Ascending aorta (tissue), 2 donors: ENCODE data around the gene GRM6. TPM values are rescaled to one million over a fixed set of nuclear protein-coding genes. Genes with fewer than 3 reads are reported as not detected.

ENCODE experiments used
- DNase-seq, 2 donors: peaks; one replicate each; pipeline ENCODE4 v3.0.0-alpha.2; 2019; ENCODE audit warnings: low spot score in 2 of 2
- H3K27ac ChIP-seq, 2 donors: fragments of 200-600 bp; sonication (generic); one replicate each; pipeline ENCODE4 v1.5.1; 2016 to 2017; ENCODE audit warnings: mild to moderate bottlenecking in 1 of 2
- H3K27me3 ChIP-seq: fragments of 200-600 bp; sonication (generic); one replicate; pipeline ENCODE4 v1.5.1; 2017
- H3K36me3 ChIP-seq, 2 donors: fragments of 200-600 bp; sonication (generic); one replicate each; pipeline ENCODE4 v1.5.1; 2016
- H3K4me1 ChIP-seq, 2 donors: fragments of 200-600 bp; sonication (generic); one replicate each; pipeline ENCODE4 v1.5.1; 2016 to 2017; ENCODE audit warnings: mild to moderate bottlenecking in 1 of 2
- H3K4me3 ChIP-seq, 2 donors: fragments of 200-600 bp; sonication (generic); one replicate each; pipeline ENCODE4 v1.5.1; 2016 to 2017; ENCODE audit warnings: mild to moderate bottlenecking in 1 of 2
- H3K9me3 ChIP-seq, 2 donors: fragments of 200-600 bp; sonication (generic); one replicate each; pipeline ENCODE4 v1.5.1; 2016
- intact Hi-C: fragments of 100-400 bp; cut with DNase I; formaldehyde crosslinking; loops from one replicate; pipeline ENCODE4 v1.15.1; 2023
- total RNA-seq: library from RNA; depleted of rRNA; stranded (reverse); fragments of >200 nt; gene quantifications from one replicate; pipeline ENCODE4 v1.1.0, GENCODE V29; 2016
- TF ChIP-seq, protein P1 (sequence below), 3 experiments: fragments of 200-600 bp in 2 of 3; fragments of 450-650 bp in 1 of 3; sonication (generic) in 2 of 3; IDR thresholded peaks; one replicate each; pipeline ENCODE4 v1.5.1; 2016 to 2019; ENCODE audit warnings: antibody characterized with exemption in 3 of 3, mild to moderate bottlenecking in 1 of 3, moderate library complexity in 1 of 3

Gene GRM6
- total RNA-seq, 1 donor from 2014 or later: not detected

- Histone ChIP-seq H3K4me3 (no peak overlapping the region), H3K27ac (no peak overlapping the region), H3K36me3 (no peaks in the 10 kb centered on the region), H3K9me3 (peaks cover 0 to 6% of the 10 kb centered on the region in 2 donors), H3K4me1 (no peaks in the 10 kb centered on the region), H3K27me3 (no peaks in the 10 kb centered on the region)
- no peak for DNase-seq
- intact Hi-C loops: no loop called here
- TF ChIP-seq, protein P1, sequence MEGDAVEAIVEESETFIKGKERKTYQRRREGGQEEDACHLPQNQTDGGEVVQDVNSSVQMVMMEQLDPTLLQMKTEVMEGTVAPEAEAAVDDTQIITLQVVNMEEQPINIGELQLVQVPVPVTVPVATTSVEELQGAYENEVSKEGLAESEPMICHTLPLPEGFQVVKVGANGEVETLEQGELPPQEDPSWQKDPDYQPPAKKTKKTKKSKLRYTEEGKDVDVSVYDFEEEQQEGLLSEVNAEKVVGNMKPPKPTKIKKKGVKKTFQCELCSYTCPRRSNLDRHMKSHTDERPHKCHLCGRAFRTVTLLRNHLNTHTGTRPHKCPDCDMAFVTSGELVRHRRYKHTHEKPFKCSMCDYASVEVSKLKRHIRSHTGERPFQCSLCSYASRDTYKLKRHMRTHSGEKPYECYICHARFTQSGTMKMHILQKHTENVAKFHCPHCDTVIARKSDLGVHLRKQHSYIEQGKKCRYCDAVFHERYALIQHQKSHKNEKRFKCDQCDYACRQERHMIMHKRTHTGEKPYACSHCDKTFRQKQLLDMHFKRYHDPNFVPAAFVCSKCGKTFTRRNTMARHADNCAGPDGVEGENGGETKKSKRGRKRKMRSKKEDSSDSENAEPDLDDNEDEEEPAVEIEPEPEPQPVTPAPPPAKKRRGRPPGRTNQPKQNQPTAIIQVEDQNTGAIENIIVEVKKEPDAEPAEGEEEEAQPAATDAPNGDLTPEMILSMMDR (IDR thresholded peaks at IDR 0.05): no peak
Measured at GRCh38 chr5:179006564-179006963, 11.4 kb upstream of the GRM6 start.

DNA sequence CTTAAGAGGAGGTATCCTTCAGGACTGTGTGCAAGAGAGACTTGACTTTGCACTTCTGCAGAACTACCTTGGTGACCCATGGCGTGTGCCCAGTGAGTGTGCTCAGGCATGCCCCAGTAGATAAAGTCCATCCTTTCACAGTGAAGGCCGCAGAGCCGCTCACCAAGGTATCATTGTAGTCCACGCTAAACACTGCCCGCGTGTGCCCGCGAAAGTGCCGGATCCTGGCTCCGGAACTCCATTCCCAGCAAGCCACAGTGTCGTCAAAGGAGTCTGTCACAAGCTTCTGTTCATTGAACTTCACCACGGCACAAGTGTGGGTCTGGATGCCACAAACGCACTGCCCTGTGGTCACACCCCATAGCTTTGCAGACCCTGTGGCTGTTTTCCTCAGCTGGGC lies 3.3 kb upstream of the GRM6 start:
- TF ChIP-seq, protein P1 (IDR thresholded peaks at IDR 0.05): no peak
- Histone ChIP-seq H3K4me3 (no peak overlapping the region), H3K9me3 (no peaks in the 10 kb centered on the region), H3K27me3 (no peaks in the 10 kb centered on the region), H3K36me3 (no peaks in the 10 kb centered on the region), H3K4me1 (no peaks in the 10 kb centered on the region), H3K27ac (no peak overlapping the region)
- intact Hi-C loops: no loop called here
- no peak for DNase-seq

DNA sequence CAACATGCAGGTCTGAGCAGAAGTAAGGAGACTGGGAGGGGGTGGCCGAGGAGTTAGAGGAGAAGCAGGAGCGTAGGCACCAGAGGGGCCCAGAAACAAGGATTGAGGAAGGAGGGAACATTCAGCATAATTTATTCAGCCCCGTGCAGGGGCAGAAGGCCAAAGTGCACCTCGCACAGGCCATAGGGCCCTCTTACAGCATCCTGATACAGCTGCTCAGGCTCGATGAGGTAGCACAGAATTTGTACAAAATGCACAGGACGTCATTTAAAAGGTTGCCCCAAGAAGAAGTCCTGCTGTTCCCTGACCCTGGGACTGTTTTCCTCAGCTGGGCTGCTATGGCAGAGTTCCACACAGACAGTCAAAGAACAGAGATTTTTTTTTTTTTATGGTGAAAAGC lies 2.1 kb upstream of the GRM6 start:
- TF ChIP-seq, protein P1 (IDR thresholded peaks at IDR 0.05): no peak
- Histone ChIP-seq H3K4me3 (no peak overlapping the region), H3K36me3 (no peaks in the 10 kb centered on the region), H3K9me3 (no peaks in the 10 kb centered on the region), H3K27me3 (no peaks in the 10 kb centered on the region), H3K4me1 (no peaks in the 10 kb centered on the region), H3K27ac (no peak overlapping the region)
- DNase-seq: no peak
- intact Hi-C loops: no loop called here

DNA sequence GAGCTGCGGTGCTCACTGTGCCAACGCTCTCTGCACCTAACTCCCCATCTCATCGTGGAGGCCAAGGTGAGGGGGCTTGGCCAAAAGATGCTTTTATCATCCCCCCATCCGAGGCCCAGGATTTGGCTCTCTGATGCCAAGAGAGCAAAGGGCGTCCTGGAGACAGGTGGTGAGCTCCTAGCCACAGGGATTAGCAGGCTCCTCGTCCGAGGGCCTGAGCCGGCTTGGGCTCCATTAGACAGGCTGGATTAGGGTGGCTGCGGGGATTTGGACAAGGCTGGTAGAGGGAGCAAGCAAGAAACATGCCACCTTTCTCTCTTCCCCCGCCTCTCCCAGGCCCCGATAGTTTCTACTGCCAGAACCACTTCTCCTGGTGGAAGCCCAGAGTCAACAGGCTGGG lies 1.0 kb upstream of the GRM6 start:
- H3K4me1 ChIP-seq: no peaks in the 10 kb centered on the region
- TF ChIP-seq, protein P1 (IDR thresholded peaks at IDR 0.05): no peak
- H3K36me3 ChIP-seq: no peaks in the 10 kb centered on the region
- intact Hi-C loops: no loop called here
- DNase-seq: no peak
- H3K27ac ChIP-seq: no peak overlapping the region
- peaks cover 0 to 6% of the 10 kb centered on the region in 2 donors for H3K9me3 ChIP-seq
- no peak overlapping the region for H3K4me3 ChIP-seq
- no peaks in the 10 kb centered on the region for H3K27me3 ChIP-seq

DNA sequence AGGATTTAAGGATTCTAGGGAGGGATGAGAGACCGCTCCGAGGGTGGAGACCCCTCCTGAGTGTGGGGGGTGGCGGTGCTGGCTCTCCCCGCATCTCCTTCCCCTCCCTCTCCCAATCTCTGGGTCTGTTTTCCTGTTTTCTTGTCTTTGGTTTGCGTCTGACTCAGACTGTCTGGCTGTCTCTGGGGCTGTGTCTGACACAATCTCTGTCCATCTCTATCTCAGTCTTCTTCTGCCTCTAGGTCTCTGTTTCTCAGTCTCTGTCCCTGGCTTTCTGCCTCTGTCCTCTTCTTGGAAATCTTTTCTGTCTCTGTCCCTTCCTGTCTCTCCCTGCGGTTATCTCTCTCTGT lies 196 bp upstream of the GRM6 start:
- intact Hi-C loops: no loop called here
- Histone ChIP-seq H3K4me3 (no peak overlapping the region), H3K4me1 (no peaks in the 10 kb centered on the region), H3K36me3 (no peaks in the 10 kb centered on the region), H3K9me3 (peaks cover 1 to 15% of the 10 kb centered on the region in 2 donors), H3K27ac (no peak overlapping the region), H3K27me3 (no peaks in the 10 kb centered on the region)
- TF ChIP-seq, protein P1 (IDR thresholded peaks at IDR 0.05): no peak
- DNase-seq: no peak

DNA sequence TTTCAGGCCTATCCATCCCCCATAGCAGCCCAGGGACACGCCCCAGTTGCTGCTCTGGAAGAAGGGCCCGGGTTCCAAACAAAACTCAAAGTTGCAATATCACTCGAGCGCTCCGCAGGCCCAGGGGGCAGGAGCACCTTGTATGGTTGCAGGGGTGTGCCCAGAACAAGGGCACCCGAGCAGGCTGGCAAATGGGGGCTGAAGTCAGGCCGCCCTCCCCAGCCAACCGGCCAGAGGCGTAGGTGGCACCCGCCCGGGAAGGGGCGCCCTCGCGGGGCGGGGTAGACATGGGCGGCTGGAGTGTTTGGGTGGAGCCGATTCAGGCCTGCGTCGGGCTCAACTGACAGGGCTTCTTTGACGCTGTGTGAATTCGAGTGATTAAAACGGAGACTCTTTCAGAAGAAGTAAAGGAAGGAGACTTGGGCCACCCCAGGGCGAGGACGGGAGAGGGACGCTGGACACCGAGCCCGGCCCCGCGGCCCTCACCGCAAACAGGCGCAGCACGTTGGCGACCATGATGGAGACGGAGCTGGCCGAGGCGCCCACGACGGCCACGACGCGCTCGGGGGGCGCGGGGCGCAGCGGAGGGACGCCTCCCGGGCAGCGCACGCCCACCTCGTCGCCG lies 1.1 kb downstream of the GRM6 start:
- Histone ChIP-seq H3K27me3 (no peaks in the 10 kb centered on the region), H3K27ac (no peak overlapping the region), H3K4me3 (no peak overlapping the region), H3K4me1 (no peaks in the 10 kb centered on the region), H3K9me3 (peaks cover 10 to 25% of the 10 kb centered on the region in 2 donors), H3K36me3 (no peaks in the 10 kb centered on the region)
- intact Hi-C loops: no loop called here
- TF ChIP-seq, protein P1 (IDR thresholded peaks at IDR 0.05): no peak
- DNase-seq: no peak
